IPS DF 19.7 (cell line): ENCODE data around the gene GRP.

Source experiments
- DNase-seq: peaks from one replicate; pipeline ENCODE4 v3.0.0-alpha.2; 2013; ENCODE audit warnings: low read depth, low spot score

The GRP gene

DNA sequence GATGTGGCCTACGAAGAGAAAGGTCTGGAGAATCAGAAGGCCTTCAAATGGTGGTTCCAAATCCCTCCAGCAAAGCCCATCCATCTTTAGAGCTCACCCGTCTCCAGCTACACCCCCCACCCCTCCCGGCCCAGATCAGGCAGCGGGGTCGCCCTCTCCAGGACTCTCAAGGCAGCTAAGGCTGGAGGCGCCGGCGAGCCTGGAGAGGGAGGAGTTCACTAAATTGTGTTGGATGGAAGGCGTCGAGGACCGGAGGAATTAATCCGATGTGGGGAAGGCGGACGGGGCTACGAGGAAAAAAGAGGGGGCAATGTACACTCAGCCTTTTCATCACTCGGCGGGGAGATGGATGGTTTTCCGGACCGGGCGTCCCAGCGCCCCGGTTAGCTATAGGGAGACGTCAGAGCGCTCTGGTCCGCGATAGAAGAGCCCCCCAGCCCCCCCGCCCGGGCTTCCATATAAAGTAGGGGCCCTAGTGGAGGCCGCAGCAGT is at the start of gene GRP:
GRP (plus strand) TSS at position 487 of the 492 bp plus-strand sequence. CDS start 108 bp downstream, outside the sequence.
- no peak for DNase-seq

DNA sequence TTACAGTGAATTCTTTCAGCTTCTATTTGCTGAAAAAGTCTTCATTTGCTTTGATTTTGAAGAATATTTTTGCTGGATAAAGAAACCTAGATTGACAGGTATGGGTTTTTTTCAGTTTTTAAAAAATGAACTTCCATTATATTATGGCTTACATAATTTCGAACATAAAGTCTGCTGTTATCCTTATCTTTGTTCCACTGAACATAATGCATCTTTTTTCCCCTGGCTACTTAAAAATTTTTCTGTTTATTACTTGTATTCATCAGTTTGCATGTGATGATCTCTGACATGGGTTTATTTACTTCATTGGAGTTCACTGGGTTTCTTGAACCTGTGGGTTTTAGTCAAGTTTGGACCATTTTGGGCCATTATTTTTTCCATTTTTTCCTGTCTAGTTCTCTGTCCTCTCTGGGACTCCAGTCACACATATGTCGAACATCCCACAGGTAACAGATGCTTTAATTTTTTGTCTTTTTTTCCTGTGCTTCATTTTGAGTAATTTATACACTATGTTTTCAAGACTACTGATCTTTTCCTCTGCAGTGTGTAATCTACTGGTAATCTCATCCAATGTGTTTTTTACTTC is 47.2 kb upstream of the GRP start:
- no peak for DNase-seq

DNA sequence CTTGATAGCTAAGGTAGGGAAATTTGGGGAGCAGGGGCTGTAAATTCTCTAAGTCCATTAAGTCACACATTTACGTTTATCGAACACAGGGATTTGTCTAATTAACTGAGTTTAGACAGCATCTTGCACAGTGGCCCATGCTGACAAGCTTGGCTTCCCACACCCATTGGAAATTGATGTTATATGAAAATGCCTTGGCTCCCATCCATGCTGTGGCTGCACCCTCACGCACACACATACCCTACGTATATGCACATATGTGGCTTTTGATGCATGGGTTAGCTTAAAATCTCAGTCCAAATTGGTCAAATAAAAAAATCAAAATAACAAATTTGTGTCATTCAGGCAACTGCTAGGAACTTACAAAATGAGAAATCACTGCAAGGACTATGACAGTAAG is 42.5 kb upstream of the GRP start:
- DNase-seq: no peak

DNA sequence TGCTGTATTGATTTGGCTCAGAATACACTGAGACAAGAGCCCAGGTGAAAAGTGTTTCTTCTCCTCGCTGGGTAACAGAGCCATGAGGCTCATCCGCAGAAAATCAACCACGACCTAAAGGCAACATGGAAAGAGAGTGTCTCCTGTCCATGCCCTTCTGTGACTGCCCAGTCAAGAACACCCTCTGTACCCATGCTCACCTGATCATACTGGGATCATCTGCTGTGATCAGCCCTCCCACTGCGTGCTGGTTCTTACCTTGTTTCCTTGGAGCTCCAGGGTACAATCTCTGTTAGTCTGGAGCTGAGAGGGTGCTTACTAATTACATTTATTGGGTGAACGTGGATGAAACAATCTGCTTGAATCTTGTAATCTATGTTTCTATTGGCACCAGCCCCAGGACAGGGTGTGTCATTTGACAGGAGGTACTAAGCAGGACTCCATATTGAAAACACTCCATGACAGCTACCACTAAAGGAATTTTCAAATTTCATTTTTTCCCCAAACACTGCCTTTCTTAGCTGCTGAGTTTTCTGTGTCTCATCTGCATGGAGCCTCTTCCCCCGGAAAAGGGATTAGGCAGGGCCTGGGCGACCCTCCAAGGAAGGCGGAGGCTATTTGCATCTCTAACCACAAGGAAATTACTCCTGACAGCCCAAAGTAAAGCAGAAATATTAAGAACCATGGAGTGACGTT is 39.7 kb upstream of the GRP start:
- no peak for DNase-seq

DNA sequence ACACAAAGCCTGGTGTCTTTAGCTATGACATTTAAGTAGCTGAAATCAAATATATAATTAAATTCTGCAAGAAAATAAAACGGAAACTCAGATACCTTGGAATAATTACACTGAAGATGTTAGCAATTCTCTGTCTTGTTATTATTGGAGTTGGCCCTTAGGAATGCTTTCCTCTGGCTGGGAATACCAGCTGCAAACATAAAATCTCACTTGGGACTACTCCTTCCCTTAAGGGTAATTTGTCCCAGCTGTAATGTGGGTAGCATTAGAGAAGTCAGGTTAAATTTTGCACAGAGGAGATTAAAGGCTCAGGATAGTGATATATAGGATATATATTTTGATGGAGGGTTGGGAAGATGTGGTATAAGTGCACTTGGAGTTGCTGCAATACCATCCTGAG is 37.3 kb upstream of the GRP start:
- no peak for DNase-seq

DNA sequence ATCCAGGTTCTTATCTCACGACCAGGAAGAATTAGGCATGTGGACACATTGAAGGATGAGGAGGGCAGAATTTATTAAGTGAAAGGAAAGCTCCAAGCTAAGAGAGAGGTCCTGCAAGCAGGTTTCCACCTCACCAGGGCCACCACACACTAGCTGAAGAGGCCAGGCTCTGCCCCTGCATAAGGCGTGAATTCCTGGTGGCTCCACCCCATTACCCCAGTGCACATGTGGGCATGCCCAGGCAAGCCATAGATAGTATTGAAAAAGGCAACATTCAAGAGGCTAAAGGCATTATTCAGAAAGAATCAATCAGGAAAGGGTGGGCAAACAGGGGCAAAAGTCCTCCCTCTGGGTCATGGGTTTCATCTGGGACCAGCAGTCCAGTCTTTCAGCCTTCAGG is 30.9 kb upstream of the GRP start:
- no peak for DNase-seq

DNA sequence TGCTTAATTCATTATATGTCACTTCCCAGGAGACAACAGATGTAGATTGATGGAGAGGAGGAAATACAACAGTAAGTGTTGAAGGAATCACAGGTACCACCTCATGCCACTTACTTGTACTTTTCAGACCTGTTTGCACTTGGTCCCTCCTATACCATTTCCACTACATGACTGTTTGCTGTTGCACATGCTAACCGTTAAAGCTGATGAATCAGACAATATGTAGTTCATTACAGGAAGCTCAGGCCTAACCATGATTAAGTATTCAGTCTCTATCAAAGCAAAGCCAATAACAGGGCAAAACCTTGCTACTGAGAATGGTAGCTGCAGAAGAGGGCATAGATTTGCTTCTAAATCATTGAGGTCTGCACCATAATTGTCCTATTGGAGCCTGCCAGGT is 30.2 kb upstream of the GRP start:
- DNase-seq: no peak

DNA sequence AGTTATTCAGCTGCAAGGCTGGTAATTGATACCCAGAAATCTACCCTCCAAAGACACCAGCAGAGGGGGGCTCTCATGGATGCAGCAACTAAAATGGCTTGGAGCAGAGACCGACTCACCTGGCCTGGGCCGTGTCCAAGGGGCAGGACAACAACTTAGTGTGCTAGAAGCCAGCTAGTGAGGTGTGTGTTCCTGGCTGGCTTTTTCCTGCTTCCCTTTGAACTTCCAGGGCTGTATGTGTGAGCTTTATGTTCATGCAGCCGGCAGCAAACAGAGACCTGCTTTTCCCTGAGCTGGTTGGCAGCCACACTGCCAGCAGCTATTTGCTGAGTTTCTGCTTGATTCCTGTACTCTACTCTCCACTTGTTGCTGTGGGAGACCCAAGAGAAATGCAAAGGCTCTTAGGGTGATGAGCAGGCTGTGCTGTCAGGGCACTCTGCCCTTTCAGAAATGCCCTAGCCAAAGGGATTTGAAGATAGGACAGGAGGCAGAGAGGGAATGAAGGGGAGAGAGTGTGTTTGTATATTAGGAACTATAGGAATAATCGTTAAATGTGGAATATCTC is 23.7 kb upstream of the GRP start:
- no peak for DNase-seq

DNA sequence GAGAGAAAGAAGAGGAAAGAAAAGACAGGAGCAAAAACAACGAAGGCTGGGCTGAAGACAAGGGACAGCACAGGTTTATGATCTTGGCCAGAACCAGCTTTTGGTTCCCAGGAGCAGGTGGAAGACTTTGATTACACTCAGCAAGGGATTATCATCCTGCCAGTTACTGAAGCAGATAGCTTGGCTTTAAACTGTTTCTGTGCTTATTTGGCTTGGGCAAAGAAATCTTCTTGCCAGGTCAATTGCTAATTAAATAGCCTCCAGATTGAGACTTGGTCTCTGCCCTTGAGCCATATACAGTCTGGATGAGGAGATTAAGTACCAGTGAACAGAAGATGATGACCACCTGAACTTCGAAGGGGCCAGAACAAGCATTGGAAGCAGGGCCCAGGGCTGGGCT is 22.3 kb upstream of the GRP start:
- no peak for DNase-seq

DNA sequence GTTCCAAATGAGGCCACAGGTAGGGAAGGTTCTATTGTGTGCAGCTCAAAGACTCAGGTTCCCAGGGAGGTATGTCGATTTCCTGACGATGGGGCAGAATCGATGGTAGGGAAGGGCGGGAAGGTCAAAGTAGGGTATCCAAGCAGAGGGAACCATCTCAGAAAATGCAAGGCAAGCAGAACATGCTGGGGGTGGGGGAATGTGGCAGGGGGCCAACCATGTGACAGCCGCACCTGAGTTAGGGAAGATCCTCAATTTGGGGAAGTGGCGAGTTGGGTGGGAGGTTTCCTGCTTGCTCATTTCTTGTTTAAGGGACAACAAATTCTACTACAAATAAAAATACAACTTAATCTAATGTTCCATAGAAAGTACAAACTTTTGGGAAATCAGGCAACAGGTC is 21.7 kb upstream of the GRP start:
- no peak for DNase-seq

DNA sequence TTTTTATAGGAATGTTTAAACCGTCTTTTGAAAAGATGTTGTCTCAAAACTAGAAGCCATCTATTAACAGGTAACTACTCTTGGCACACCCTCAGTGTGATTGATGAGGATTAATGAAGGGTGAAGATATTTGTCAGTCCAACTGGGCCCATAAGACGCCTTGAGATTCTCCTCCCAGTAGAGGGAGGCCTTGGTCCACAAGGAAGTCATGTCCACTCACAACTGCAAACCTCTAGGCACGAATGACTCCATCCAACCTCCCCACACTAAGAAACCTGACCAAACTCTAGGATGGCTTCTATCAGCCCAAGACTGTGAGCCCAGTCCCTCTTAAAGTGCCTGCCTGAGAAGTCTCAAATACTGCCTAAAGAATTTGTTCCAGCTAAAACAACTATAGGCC is 19.2 kb upstream of the GRP start:
- no peak for DNase-seq

DNA sequence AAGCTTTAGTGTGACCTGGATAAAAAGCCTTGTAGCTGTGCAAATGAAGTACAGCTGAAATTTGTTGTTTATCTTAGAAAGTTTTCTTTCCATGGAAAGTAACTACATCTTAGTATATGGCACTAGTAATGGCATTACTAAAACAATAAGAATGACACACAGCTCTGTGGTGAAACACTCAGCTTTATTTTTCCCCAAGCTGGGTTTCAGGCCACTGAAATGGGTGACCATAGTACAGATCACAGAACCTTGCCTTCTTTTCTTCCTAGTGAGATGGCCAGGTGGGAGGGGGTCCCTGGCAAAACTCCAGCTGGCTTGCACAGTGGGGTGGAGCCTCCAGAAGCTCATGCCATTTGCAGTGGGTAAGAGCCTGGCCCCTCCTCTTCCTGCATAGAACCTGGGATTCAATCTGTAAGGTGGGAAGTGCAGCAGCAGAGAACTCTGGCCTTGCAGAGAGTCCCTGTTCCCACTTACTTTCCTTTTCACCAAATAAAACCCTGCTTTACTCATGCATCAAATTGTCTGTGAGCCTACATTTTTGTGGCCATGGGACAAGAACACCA is 17.6 kb upstream of the GRP start:
- no peak for DNase-seq

DNA sequence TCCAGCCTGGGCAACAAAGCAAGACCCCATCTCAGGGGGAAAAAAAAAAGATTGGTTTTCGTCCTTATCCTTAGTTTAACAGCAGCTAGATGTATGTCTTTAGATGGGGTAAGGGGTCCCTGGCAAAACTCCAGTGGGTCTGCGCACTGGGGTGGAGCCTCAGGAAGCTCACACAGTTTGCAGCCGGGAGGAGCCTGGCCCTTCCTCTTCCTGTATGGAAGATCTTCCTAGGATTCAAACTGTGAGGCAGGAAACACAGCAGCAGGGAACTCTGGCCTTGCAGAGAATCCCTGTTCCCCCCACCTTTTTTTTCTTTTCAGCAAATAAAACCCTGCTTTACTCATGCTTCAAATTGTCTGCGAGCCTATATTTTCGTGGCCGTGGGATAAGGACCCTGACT is 12.5 kb upstream of the GRP start:
- no peak for DNase-seq

DNA sequence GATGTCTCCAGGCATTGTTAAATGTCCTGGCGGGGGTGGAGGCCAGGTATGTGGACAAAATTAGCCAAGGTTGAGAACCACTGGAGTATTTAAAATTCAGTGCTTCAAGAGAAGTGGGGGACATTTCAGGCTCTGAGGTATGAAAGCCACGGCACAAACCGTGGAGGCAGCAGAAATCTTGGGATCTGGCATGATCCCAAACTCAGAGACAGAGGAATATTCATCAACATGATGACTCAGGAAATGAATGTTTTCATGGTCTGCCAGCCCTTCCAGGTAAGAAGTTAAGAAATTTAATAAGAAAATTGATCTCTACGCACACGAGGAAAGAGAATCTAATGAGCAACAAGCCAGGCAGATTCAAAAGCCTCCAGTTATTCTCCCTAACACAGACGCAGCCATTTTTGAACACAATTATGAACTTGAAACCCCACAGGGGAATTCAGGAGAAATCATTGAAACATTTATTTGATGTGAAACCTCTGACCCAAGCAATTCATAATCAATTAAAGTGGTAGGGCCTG is 11.3 kb upstream of the GRP start:
- DNase-seq: no peak

DNA sequence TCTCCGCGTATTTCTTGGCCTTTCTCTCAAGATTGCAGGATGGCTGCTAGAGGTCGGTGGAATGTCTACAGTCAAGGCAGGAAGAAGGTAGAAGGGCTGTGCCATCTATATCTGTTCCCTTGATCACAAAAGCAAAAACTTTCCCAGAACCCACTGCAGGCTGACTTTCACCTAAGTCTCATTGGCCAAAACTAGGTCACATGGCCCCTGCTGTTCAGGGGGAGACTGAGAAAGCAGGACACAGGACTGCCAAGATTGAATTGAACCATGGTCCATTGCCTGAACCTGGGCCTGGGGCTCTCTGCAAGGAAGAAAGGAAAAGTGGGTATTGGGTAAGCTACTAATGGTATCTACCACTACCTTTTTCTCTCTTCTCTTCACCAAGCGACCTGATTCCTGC is 9.7 kb upstream of the GRP start:
- DNase-seq: no peak

DNA sequence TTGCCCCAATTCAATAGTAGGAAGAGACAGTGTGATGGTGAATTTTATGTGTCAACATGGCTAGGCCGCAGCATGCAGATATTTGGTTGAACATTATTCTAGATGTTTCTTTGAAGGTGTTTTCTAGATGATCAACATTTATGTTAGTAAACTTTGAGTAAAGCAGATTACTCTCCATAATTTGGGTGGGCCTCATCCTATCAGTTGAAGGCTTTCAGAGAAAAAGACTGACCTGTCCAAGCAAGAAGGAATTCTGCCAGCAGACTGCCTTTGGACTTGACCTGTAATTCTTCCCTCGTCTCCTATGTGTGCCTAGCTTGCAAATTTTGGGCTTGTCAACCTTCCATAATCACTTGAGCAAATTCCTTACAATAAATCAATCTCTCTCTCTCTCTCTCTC is 8.3 kb upstream of the GRP start:
- no peak for DNase-seq

DNA sequence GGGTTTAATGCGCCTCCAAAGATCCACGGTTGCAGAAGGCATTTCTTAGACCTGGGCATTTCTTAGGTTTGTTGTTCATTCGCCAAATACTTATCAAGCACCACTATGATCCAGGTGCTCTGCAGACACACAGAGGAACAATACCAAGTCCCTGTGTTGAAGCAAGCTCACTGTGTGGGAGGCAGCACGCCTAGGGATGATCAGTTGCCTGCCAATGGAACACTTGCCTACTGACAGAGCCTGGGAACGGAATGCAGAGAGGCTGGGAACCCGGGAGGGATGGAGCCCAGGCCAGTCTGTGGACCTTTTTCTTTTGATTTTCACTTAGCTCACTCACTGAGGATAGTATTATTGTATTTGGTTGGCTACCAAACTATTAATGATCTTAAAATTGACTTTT is 1.9 kb upstream of the GRP start:
- DNase-seq: no peak

DNA sequence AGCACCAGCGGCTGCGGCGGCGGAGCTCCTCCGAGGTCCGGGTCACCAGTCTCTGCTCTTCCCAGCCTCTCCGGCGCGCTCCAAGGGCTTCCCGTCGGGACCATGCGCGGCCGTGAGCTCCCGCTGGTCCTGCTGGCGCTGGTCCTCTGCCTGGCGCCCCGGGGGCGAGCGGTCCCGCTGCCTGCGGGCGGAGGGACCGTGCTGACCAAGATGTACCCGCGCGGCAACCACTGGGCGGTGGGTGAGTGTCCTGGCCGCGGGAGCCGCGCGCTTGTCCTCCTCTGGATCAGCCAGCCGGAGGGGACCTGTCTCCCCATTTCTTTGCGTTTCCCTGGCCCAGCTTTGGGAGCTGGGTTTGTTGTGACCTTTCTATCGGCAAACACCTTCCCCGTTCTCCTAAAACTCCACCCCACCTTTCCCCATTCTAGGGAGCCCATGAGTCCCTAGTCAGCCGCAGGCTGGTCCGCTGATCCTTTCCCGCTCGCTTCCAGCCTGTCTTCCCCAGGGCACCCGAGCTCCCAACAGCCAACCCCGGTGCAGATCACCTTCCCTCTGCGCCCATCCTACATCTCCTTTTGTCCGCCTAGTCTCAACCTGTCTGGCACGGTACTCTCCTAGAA is 316 bp downstream of the GRP start:
- DNase-seq: no peak

DNA sequence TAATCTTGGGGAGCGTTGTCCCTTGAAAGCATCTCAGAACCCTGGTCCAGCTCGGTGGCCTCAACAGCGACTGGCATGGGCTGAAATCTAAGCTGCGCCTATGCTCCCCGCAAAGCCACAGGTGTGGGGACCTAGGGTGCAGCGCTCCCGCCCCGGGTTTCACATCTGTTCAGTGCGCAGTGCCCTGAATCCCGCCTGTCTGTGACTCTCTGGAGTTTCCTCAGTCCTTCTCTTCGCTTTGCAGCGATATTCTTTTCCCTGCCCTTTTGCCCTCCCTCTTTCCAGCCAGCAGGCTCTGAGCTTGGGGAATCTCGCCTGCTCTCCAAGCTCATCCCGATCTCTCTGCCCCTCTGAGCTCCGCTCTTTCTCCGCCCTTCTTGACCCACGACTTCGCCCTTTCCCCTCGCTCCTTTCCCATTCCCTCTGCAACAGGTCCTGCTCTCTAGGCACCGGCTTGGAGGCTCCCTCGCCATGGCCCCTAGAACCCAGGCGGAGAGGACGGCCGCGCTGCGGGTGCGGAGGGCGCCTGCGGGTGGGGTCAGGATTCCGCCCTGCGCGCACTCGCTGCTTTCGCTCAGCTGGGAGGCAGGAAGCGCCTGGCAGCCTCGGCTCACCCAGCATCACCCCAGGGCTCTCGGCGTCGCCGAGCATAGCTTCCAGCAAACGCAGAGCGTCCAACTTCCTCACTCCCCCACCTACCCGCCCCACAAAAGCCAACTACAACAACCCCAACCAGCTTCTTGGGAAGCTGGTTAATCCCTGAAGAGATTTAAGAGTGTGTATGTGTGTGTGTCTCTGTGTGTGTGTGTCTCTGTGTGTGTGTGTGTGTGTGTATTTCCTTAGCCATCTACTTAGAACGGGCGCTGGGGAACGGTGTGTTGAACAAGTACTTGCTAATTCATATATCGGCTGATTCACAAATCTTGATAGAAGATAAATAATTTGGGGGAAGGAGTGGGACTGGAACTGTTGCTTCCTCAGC is 1.1 kb downstream of the GRP start:
- DNase-seq: no peak

DNA sequence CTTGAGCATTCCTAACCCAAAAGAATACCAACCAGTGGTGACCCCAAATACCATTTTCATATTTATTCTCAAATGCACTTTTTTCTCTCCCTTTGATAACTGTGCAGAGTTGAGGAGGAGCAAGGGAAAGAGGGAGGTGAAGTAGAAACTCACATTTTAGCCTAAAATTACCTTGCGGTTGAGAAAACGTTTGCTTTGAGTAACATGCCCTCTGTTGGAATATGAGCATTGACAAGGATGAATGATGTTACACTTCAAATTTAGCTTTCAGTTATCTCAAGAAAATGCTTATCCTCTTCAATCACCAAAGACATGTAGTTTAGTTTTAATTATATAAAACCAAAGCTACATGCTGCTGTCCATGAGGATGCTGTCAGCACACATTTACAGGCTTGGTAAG is 2.4 kb downstream of the GRP start:
- DNase-seq: no peak

DNA sequence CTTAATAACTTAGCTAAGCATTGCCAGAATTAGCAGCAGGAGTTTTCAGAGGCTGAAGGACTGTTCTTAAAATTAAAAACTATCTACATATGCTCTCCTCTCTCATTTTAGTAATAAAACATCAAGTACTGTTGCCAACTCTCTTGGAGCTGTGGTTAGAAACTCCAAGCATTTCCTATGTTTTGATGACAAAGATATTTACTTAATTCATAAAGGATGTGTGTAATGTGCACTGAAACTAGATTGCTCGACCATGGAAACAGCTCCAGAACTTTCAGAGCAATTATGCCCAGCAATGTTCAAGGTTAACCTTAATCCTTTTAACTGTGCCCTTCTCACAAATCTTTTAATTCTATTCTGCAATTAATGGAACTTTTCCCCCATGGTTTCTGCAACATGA is 8.4 kb downstream of the GRP start:
- no peak for DNase-seq
